HEK293 (cell line): Measurements from ENCODE around the gene SAMD4B.

Source experiments
- CTCF ChIP-seq: fragments of 450-650 bp; formaldehyde crosslinking; IDR thresholded peaks from 2 replicates; pipeline ENCODE4 v1.5.1; 2016; ENCODE audit warnings: missing biosample characterization, missing genetic modification characterization
- ELK4 ChIP-seq: IDR thresholded peaks from 2 replicates; pipeline ENCODE4 v1.6.1; 2011; ENCODE audit warnings: mild to moderate bottlenecking, low read depth, low read length, borderline replicate concordance
- YY1 ChIP-seq: fragments of 450-650 bp; formaldehyde crosslinking; IDR thresholded peaks from 2 replicates; pipeline ENCODE4 v1.5.1; 2018; ENCODE audit warnings: missing biosample characterization, missing genetic modification characterization
- ZBTB8A ChIP-seq: fragments of 450-650 bp; formaldehyde crosslinking; IDR thresholded peaks from 2 replicates; pipeline ENCODE4 v1.5.1; 2016; ENCODE audit warnings: missing biosample characterization, missing genetic modification characterization
- ZFP3 ChIP-seq: fragments of 450-650 bp; formaldehyde crosslinking; IDR thresholded peaks from 2 replicates; pipeline ENCODE4 v1.5.1; 2016; ENCODE audit warnings: low read depth, missing biosample characterization, missing genetic modification characterization
- ZNF248 ChIP-seq: fragments of 450-650 bp; formaldehyde crosslinking; IDR thresholded peaks from 2 replicates; pipeline ENCODE4 v1.5.1; 2017; ENCODE audit warnings: missing biosample characterization, missing genetic modification characterization
- ZNF433 ChIP-seq: fragments of 450-650 bp; formaldehyde crosslinking; IDR thresholded peaks from 2 replicates; pipeline ENCODE4 v1.5.1; 2016; ENCODE audit warnings: missing biosample characterization, missing genetic modification characterization, low read depth
- ZNF548 ChIP-seq: fragments of 450-650 bp; formaldehyde crosslinking; IDR thresholded peaks from 2 replicates; pipeline ENCODE4 v1.5.1; 2016; ENCODE audit warnings: missing biosample characterization, missing genetic modification characterization
- ZNF600 ChIP-seq: fragments of 450-650 bp; formaldehyde crosslinking; IDR thresholded peaks from 2 replicates; pipeline ENCODE4 v1.5.1; 2016; ENCODE audit warnings: missing biosample characterization, missing genetic modification characterization
- ZNF623 ChIP-seq: fragments of 450-650 bp; formaldehyde crosslinking; IDR thresholded peaks from 2 replicates; pipeline ENCODE4 v1.5.1; 2016; ENCODE audit warnings: missing biosample characterization, missing genetic modification characterization
- ZNF624 ChIP-seq: fragments of 450-650 bp; formaldehyde crosslinking; IDR thresholded peaks from 2 replicates; pipeline ENCODE4 v1.5.1; 2017; ENCODE audit warnings: missing biosample characterization, missing genetic modification characterization
- ZNF626 ChIP-seq: fragments of 450-650 bp; sonication (Bioruptor Pico); formaldehyde crosslinking; IDR thresholded peaks from 2 replicates; pipeline ENCODE4 v1.5.1; 2018; ENCODE audit warnings: missing biosample characterization, missing genetic modification characterization, inconsistent platforms
- ZNF776 ChIP-seq: fragments of 450-650 bp; formaldehyde crosslinking; IDR thresholded peaks from 2 replicates; pipeline ENCODE4 v1.5.0; 2017; ENCODE audit warnings: missing biosample characterization, missing genetic modification characterization, borderline replicate concordance
- ZSCAN16 ChIP-seq: fragments of 450-650 bp; formaldehyde crosslinking; IDR thresholded peaks from 2 replicates; pipeline ENCODE4 v1.5.1; 2016; ENCODE audit warnings: missing biosample characterization, missing genetic modification characterization

- TF ChIP-seq ZNF776 (no peak), CTCF (tag by site-specific recombination) (no peak), ZNF624 (no peak), ZNF548 (tag by site-specific recombination) (no peak), ZNF248 (no peak), ZNF600 (no peak), ZFP3 (tag by site-specific recombination) (no peak), ZSCAN16 (no peak), ZNF433 (tag by site-specific recombination) (no peak), ELK4 (no peak), ZBTB8A (tag by site-specific recombination) (no peak), ZNF623 (tag by site-specific recombination) (no peak), YY1 (tag by site-specific recombination) (no peak), ZNF626 (no peak)
Observed at GRCh38 chr19:39314016-39314728, 28.0 kb upstream of the SAMD4B start.
